ENCODE data around the gene SULT1C3. TPM values are rescaled to one million over a fixed set of nuclear protein-coding genes. Genes with fewer than 3 reads are reported as not detected.
"Not testable (repeated sequence)": the region's sequence is repeated elsewhere in the genome, so short reads cannot be mapped to it uniquely, and the experiment has no call there.

SULT1C3 gene
- total RNA-seq, 3 donors from 2014 or later: 0.66 to 2.0 TPM; not detected in 1

GRCh38 chr2:108278631-108279030, 38.9 kb downstream of the SULT1C3 start:
- Histone ChIP-seq H3K9me3 (peaks cover 0 to 3% of the 10 kb centered on the region in 2 donors), H3K4me3 (no peak overlapping the region), H3K4me1 (no peaks in the 10 kb centered on the region), H3K27ac (no peak overlapping the region), H3K27me3 (no peaks in the 10 kb centered on the region), H3K36me3 (no peaks in the 10 kb centered on the region)
- no peak for DNase-seq (ENCODE audit: low spot score in 2 of 2)
- intact Hi-C loops (cut with DNase I; ENCODE audit: low total_unique reads): no loop called here
- no peak for TF ChIP-seq POLR2A (IDR thresholded peaks at IDR 0.05)
- TF ChIP-seq CTCF (IDR thresholded peaks at IDR 0.05): no peak
- TF ChIP-seq POLR2AphosphoS5 (IDR thresholded peaks at IDR 0.05): no peak

- no peak overlapping the region for H3K27ac ChIP-seq
- H3K4me1 ChIP-seq: no peaks in the 10 kb centered on the region
- TF ChIP-seq POLR2A (IDR thresholded peaks at IDR 0.05): no peak
- TF ChIP-seq CTCF (IDR thresholded peaks at IDR 0.05): no peak
- no peak for TF ChIP-seq POLR2AphosphoS5 (IDR thresholded peaks at IDR 0.05)
- H3K36me3 ChIP-seq: no peaks in the 10 kb centered on the region
- no peak for DNase-seq (ENCODE audit: low spot score in 2 of 2)
- intact Hi-C loops (cut with DNase I; ENCODE audit: low total_unique reads): no loop called here
- H3K27me3 ChIP-seq: no peaks in the 10 kb centered on the region
- H3K9me3 ChIP-seq: peaks cover 0 to 3% of the 10 kb centered on the region in 2 donors
- no peak overlapping the region for H3K4me3 ChIP-seq
These were observed 39.7 kb downstream of the SULT1C3 start for GRCh38 chr2:108279468-108279867.

- H3K27ac ChIP-seq: no peak overlapping the region
- no peaks in the 10 kb centered on the region for H3K4me1 ChIP-seq
- H3K9me3 ChIP-seq: peaks cover 0 to 3% of the 10 kb centered on the region in 2 donors
- DNase-seq (ENCODE audit: low spot score in 2 of 2): no peak
- no peaks in the 10 kb centered on the region for H3K36me3 ChIP-seq
- H3K4me3 ChIP-seq: no peak overlapping the region
- no peak for TF ChIP-seq POLR2AphosphoS5 (IDR thresholded peaks at IDR 0.05)
- H3K27me3 ChIP-seq: no peaks in the 10 kb centered on the region
- intact Hi-C loops (cut with DNase I; ENCODE audit: low total_unique reads): no loop called here
These were observed 40.7 kb downstream of the SULT1C3 start for GRCh38 chr2:108280466-108280865.

GRCh38 chr2:108284566-108284965, 44.8 kb downstream of the SULT1C3 start:
- H3K27me3 ChIP-seq; H3K4me1 ChIP-seq; intact Hi-C loops (cut with DNase I; ENCODE audit: low total_unique reads); H3K4me3 ChIP-seq; H3K9me3 ChIP-seq; H3K27ac ChIP-seq; H3K36me3 ChIP-seq; DNase-seq (ENCODE audit: low spot score in 2 of 2): not testable (repeated sequence)

GRCh38 chr2:108285616-108286015, 45.8 kb downstream of the SULT1C3 start:
- no peaks in the 10 kb centered on the region for H3K27me3 ChIP-seq
- intact Hi-C loops (cut with DNase I; ENCODE audit: low total_unique reads): no loop called here
- no peak overlapping the region for H3K27ac ChIP-seq
- no peaks in the 10 kb centered on the region for H3K4me1 ChIP-seq
- no peaks in the 10 kb centered on the region for H3K36me3 ChIP-seq
- DNase-seq (ENCODE audit: low spot score in 2 of 2): no peak
- H3K9me3 ChIP-seq: peaks cover 0 to 3% of the 10 kb centered on the region in 2 donors
- no peak for TF ChIP-seq CTCF (IDR thresholded peaks at IDR 0.05)
- TF ChIP-seq POLR2AphosphoS5 (IDR thresholded peaks at IDR 0.05): no peak
- no peak for TF ChIP-seq POLR2A (IDR thresholded peaks at IDR 0.05)
- no peak overlapping the region for H3K4me3 ChIP-seq

- Histone ChIP-seq H3K4me1 (no peaks in the 10 kb centered on the region), H3K9me3 (peaks cover 0 to 3% of the 10 kb centered on the region in 2 donors), H3K4me3 (no peak overlapping the region), H3K36me3 (no peaks in the 10 kb centered on the region), H3K27ac (no peak overlapping the region), H3K27me3 (no peaks in the 10 kb centered on the region)
- DNase-seq (ENCODE audit: low spot score in 2 of 2): no peak
- intact Hi-C loops (cut with DNase I; ENCODE audit: low total_unique reads): no loop called here
- TF ChIP-seq POLR2A (IDR thresholded peaks at IDR 0.05): no peak
- no peak for TF ChIP-seq POLR2AphosphoS5 (IDR thresholded peaks at IDR 0.05)
- TF ChIP-seq CTCF (IDR thresholded peaks at IDR 0.05): no peak
These were observed 47.4 kb downstream of the SULT1C3 start for GRCh38 chr2:108287169-108287568.
